A549 (cell line): ENCODE results near the gene TWIST2. TPM values are rescaled to one million over a fixed set of nuclear protein-coding genes. Genes with fewer than 3 reads are reported as not detected.

Experiments used
- ATAC-seq, 2 experiments: fragments of 200-7000 bp in 1 of 2; fragments of >200 bp in 1 of 2; cut with Nextera tagmentation in 1 of 2; cut with Tn5 transposase in 1 of 2; 3 replicates each; pipeline versions ENCODE4 v1.8.0 to v1.9.1; 2018 to 2020; ENCODE audit warnings: mild to moderate bottlenecking in 1 of 2, moderate library complexity in 1 of 2
- CTCF ChIA-PET: fragments of 300-600 bp; sonication (Branson Sonifier 250); formaldehyde crosslinking; extraction: SDS; loops from one replicate; lab custom pipeline; 2021; ENCODE audit warnings: antibody characterized with exemption, inconsistent platforms; lab: Yijun Ruan, JAX
- POLR2A ChIA-PET: fragments of 350-600 bp; formaldehyde crosslinking; extraction: SDS; loops from one replicate; lab custom pipeline; 2021; ENCODE audit warnings: antibody characterized with exemption, inconsistent platforms; lab: Yijun Ruan, JAX
- DNase-seq, 2 experiments: peaks; one replicate each; pipeline versions ENCODE4 v3.0.0 to v3.0.0-alpha.2; 2011 to 2016; ENCODE audit warnings: low read depth in 1 of 2, low spot score in 1 of 2
- FAIRE-seq: peaks from 2 replicates; lab custom pipeline; 2011; peaks lifted over from hg19 to GRCh38; lab: Jason Lieb, UNC
- H3K27ac ChIP-seq, 2 experiments: fragments of >200 bp; sonication (Bioruptor Twin); formaldehyde crosslinking; 3 replicates each; pipeline ENCODE4 v1.5.1; 2016 to 2017
- H3K4me1 ChIP-seq: fragments of >200 bp; sonication (Bioruptor Twin); formaldehyde crosslinking; 3 replicates; pipeline ENCODE4 v1.6.1; 2016
- H3K4me2 ChIP-seq: fragments of >200 bp; sonication (Bioruptor Twin); formaldehyde crosslinking; 3 replicates; pipeline ENCODE4 v1.6.1; 2016
- H3K4me3 ChIP-seq: fragments of >200 bp; sonication (Bioruptor Twin); formaldehyde crosslinking; 3 replicates; pipeline ENCODE4 v1.5.1; 2016
- H3K9me3 ChIP-seq: fragments of >200 bp; sonication (Bioruptor Twin); formaldehyde crosslinking; 3 replicates; pipeline ENCODE4 v1.6.1; 2016
- CBX2 ChIP-seq: fragments of 200-600 bp; sonication (generic); IDR thresholded peaks from 2 replicates; pipeline ENCODE4 v1.6.1; 2016; ENCODE audit warnings: low read depth, mild to moderate bottlenecking, borderline replicate concordance
- CHD4 ChIP-seq: fragments of 200-600 bp; sonication (generic); IDR thresholded peaks from 2 replicates; pipeline ENCODE4 v1.6.1; 2016; ENCODE audit warnings: antibody characterized with exemption, mild to moderate bottlenecking, borderline replicate concordance
- EP300 ChIP-seq, 2 experiments: fragments of >200 bp; sonication (Bioruptor Twin); formaldehyde crosslinking; IDR thresholded peaks; 2 replicates in 1 of 2; 3 replicates in 1 of 2; pipeline ENCODE4 v1.6.1; 2016 to 2017
- FOXS1 ChIP-seq: fragments of 250-450 bp; sonication (Bioruptor Pico); IDR thresholded peaks from 2 replicates; pipeline ENCODE4 v1.5.0; 2020; ENCODE audit warnings: mild to moderate bottlenecking, moderate library complexity
- GATA3 ChIP-seq: IDR thresholded peaks from 2 replicates; pipeline ENCODE4 v1.6.1; 2012; ENCODE audit warnings: borderline replicate concordance
- HDAC2 ChIP-seq: fragments of 200-600 bp; sonication (generic); IDR thresholded peaks from 2 replicates; pipeline ENCODE4 v1.6.1; 2016
- HEYL ChIP-seq: fragments of 250-450 bp; sonication (Bioruptor Pico); IDR thresholded peaks from 2 replicates; pipeline ENCODE4 v1.8.0; 2021; ENCODE audit warnings: mild to moderate bottlenecking, moderate library complexity
- JUN ChIP-seq, 2 experiments: fragments of >200 bp; sonication (Bioruptor Twin); formaldehyde crosslinking; IDR thresholded peaks; 2 replicates in 1 of 2; 3 replicates in 1 of 2; pipeline ENCODE4 v1.6.1; 2016 to 2017
- KDM1A ChIP-seq: fragments of 200-600 bp; sonication (generic); IDR thresholded peaks from 2 replicates; pipeline ENCODE4 v1.6.1; 2016; ENCODE audit warnings: low read depth, mild to moderate bottlenecking
- KDM5A ChIP-seq: fragments of 200-600 bp; sonication (generic); IDR thresholded peaks from 2 replicates; pipeline ENCODE4 v1.6.1; 2016; ENCODE audit warnings: antibody characterized with exemption, mild to moderate bottlenecking
- MAFK ChIP-seq: fragments of 450-650 bp; IDR thresholded peaks from 2 replicates; pipeline ENCODE4 v1.6.1; 2014; ENCODE audit not compliant: partially characterized antibody
- MAZ ChIP-seq: fragments of 150-350 bp; IDR thresholded peaks from 2 replicates; pipeline ENCODE4 v1.6.1; 2014; ENCODE audit warnings: antibody characterized with exemption, low read depth, low read length, borderline replicate concordance
- MYC ChIP-seq: IDR thresholded peaks from 2 replicates; pipeline ENCODE4 v1.6.1; 2012; ENCODE audit warnings: mild to moderate bottlenecking, inconsistent platforms, low read length, improper control_type of control experiment, borderline replicate concordance
- NPAS2 ChIP-seq: fragments of 250-450 bp; sonication (Bioruptor Pico); IDR thresholded peaks from 2 replicates; pipeline ENCODE4 v1.8.0; 2022; ENCODE audit warnings: mild to moderate bottlenecking, moderate library complexity, borderline replicate concordance
- PHF8 ChIP-seq: fragments of 200-600 bp; sonication (generic); IDR thresholded peaks from 2 replicates; pipeline ENCODE4 v1.6.1; 2016; ENCODE audit warnings: low read depth, mild to moderate bottlenecking, antibody characterized with exemption, moderate library complexity, borderline replicate concordance
- RAD21 ChIP-seq, 2 experiments: fragments of >200 bp in 1 of 2; sonication (Bioruptor Twin) in 1 of 2; formaldehyde crosslinking in 1 of 2; IDR thresholded peaks in 1 of 2; conservative IDR thresholded peaks in 1 of 2; 2 replicates in 1 of 2; 3 replicates in 1 of 2; pipeline ENCODE4 v1.6.1; 2012 to 2018; ENCODE audit warnings: inconsistent platforms in 1 of 2
- RARB ChIP-seq: fragments of 250-450 bp; sonication (Bioruptor Pico); IDR thresholded peaks from 2 replicates; pipeline ENCODE4 v1.8.0; 2021; ENCODE audit warnings: mild to moderate bottlenecking, moderate library complexity
- RCOR1 ChIP-seq: fragments of 150-350 bp; IDR thresholded peaks from 2 replicates; pipeline ENCODE4 v1.6.1; 2014; ENCODE audit warnings: antibody characterized with exemption, low read length, low read depth
- RNF2 ChIP-seq: fragments of 200-600 bp; sonication (generic); IDR thresholded peaks from 2 replicates; pipeline ENCODE4 v1.6.1; 2016; ENCODE audit warnings: low read depth, mild to moderate bottlenecking, antibody characterized with exemption, moderate library complexity, borderline replicate concordance
- SMC3 ChIP-seq: fragments of >200 bp; sonication (Bioruptor Twin); formaldehyde crosslinking; IDR thresholded peaks from 3 replicates; pipeline ENCODE4 v1.6.1; 2018; ENCODE audit warnings: inconsistent platforms
- ZC3H11A ChIP-seq: fragments of 450-650 bp; IDR thresholded peaks from 2 replicates; pipeline ENCODE4 v1.6.1; 2014; ENCODE audit warnings: antibody characterized with exemption, mild to moderate bottlenecking
- ZSCAN20 ChIP-seq: fragments of 250-450 bp; sonication (Bioruptor Pico); IDR thresholded peaks from 2 replicates; pipeline ENCODE4 v1.8.0; 2022; ENCODE audit warnings: mild to moderate bottlenecking, moderate library complexity
- WGBS: methylation state at CpG from one replicate; pipeline ENCODE4 v1.1.6; 2017; ENCODE audit errors: missing lambda C conversion rate; 5-methylcytosine and 5-hydroxymethylcytosine counted together
- polyA plus RNA-seq, 4 experiments: library from polyadenylated mRNA; depleted of rRNA in 3 of 4; stranded (reverse); fragments of >200 nt; fragmentation: RNase III in 1 of 4; extraction: RNeasy Plus Mini Kit Qiagen cat#74134 plus additional on column Dnase treatment in 1 of 4; gene quantifications; 2 replicates in 3 of 4; 3 replicates in 1 of 4; pipeline ENCODE4 v1.2.3, GENCODE V29; 2011 to 2017
- TF ChIP-seq, protein P1 (sequence below): IDR thresholded peaks from 2 replicates; pipeline ENCODE4 v1.6.1; 2012
- TF ChIP-seq, protein P2 (sequence below): fragments of 250-450 bp; sonication (Bioruptor Pico); IDR thresholded peaks from 2 replicates; pipeline ENCODE4 v1.5.0; 2021; ENCODE audit warnings: mild to moderate bottlenecking, moderate library complexity, borderline replicate concordance
- TF ChIP-seq, protein P3 (sequence below): fragments of >200 bp; sonication (Bioruptor Twin); formaldehyde crosslinking; IDR thresholded peaks from 3 replicates; pipeline ENCODE4 v1.5.1; 2016
- TF ChIP-seq, protein P4 (sequence below): fragments of 200-600 bp; sonication (generic); IDR thresholded peaks from 2 replicates; pipeline ENCODE4 v1.6.1; 2016; ENCODE audit warnings: antibody characterized with exemption, mild to moderate bottlenecking, moderate library complexity
- TF ChIP-seq, protein P5 (sequence below): fragments of 150-350 bp; IDR thresholded peaks from 2 replicates; pipeline ENCODE4 v1.6.1; 2014; ENCODE audit warnings: low read depth, mild to moderate bottlenecking, low read length

Gene TWIST2
- polyA plus RNA-seq, 2 of the 4 experiments (the other 2 are of a cell fraction) = 7.1 to 8.2 TPM

DNA sequence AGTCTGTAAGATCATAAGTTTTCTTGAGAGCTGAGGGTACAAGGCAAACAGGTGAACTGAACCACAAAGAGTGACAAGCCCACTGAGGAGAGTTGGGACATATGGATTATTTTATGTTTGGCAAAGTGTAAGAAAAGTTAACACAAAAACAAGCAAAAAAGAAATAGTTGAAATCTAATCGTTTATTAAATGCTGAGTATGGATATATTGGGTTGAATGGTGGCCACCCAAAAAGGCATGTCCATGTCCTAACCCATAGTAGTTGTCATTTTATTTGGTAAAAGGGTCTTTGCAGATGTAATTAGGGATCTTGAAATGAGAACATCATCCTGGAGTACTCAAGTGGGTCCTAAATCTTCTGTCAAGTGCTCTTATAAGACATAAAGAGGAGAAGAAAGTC, 24.9 kb upstream of the TWIST2 start:
- no peak overlapping the region for H3K27ac ChIP-seq
- ATAC-seq = no peak
- peaks cover 8% of the 10 kb centered on the region; the same call in 1 of the 3 replicates for H3K4me1 ChIP-seq

DNA sequence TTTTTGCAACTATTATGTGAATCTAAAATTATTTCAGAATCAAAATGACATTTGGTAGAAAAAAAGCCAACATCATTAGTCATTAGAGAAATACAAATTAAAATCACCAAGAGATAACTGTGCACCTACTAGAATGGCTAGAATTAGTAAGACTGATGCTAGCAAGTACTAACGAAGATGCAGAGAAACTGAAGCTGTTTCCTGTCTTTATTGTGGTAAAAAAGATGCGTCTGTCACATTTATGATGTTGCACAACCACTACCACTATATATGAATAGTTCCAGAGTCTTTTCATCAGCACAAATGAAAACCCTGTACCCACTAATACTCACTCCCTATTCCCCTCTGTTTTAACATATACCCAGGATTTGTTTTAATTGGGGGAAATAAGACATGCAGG, 16.7 kb upstream of the TWIST2 start:
- CTCF ChIA-PET = no interaction called here
- FAIRE-seq = no peak

More for the DNA sequence above, 24.9 kb upstream of the TWIST2 start:
- WGBS = 0% methylated on average over 1 of the region's 1 CpG
- CTCF ChIA-PET = no interaction called here
- Histone ChIP-seq H3K9me3 (peaks cover 30% of the 10 kb centered on the region), H3K4me2 (no peak overlapping the region), H3K4me3 (no peak overlapping the region)
- no peak for FAIRE-seq
- POLR2A ChIA-PET = no interaction called here
- no peak for DNase-seq
- TF ChIP-seq MAFK = peak; percentile 70
- TF ChIP-seq NPAS2 (CRISPR knock-in tag) = no peak

DNA sequence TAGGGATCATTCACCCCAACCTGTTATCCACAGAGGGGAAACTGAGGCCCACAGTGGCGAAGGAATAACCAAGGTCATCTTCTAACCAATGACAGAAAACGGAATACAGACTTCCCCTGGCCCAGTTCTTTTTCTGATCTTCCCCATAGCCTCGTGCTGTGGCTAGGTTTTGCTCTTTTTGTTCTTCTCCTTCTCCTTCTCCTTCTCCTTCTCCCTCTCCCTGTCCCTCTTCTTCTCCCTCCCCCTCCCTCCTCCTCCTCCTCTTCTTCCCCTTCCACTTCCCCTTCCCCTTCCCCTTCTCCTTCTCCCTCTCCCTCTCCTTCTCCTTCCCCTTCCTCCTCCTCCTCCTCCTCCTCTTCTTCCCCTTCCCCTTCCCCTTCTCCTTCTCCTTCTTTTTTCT, 12.9 kb upstream of the TWIST2 start:
- DNase-seq (no peak), FAIRE-seq (no peak), ATAC-seq (no peak)
- H3K27ac ChIP-seq = no peak overlapping the region
- no peaks in the 10 kb centered on the region for H3K4me1 ChIP-seq
- no peak overlapping the region for H3K4me3 ChIP-seq
- peaks cover 2% of the 10 kb centered on the region; the same call in 1 of the 3 replicates for H3K9me3 ChIP-seq
- ChIA-PET POLR2A (no interaction called here), CTCF (no interaction called here)
- WGBS = 40% methylated on average over 3 of the region's 3 CpGs
- H3K4me2 ChIP-seq = no peak overlapping the region
- no peak for TF ChIP-seq HDAC2
- TF ChIP-seq FOXS1 (CRISPR knock-in tag) = no peak
- TF ChIP-seq EP300 (IDR thresholded peaks at IDR 0.05) = no peak
- TF ChIP-seq RAD21 (conservative IDR thresholded peaks at IDR 0.05 in 1 of 2, IDR thresholded peaks at IDR 0.05 in 1 of 2) = no peak
- no peak for TF ChIP-seq SMC3
- TF ChIP-seq, protein P1, sequence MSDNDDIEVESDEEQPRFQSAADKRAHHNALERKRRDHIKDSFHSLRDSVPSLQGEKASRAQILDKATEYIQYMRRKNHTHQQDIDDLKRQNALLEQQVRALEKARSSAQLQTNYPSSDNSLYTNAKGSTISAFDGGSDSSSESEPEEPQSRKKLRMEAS = no peak
- TF ChIP-seq ZSCAN20 (CRISPR knock-in tag) = no peak
- no peak for TF ChIP-seq PHF8
- TF ChIP-seq, protein P2, sequence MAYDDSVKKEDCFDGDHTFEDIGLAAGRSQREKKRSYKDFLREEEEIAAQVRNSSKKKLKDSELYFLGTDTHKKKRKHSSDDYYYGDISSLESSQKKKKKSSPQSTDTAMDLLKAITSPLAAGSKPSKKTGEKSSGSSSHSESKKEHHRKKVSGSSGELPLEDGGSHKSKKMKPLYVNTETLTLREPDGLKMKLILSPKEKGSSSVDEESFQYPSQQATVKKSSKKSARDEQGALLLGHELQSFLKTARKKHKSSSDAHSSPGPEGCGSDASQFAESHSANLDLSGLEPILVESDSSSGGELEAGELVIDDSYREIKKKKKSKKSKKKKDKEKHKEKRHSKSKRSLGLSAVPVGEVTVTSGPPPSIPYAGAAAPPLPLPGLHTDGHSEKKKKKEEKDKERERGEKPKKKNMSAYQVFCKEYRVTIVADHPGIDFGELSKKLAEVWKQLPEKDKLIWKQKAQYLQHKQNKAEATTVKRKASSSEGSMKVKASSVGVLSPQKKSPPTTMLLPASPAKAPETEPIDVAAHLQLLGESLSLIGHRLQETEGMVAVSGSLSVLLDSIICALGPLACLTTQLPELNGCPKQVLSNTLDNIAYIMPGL (CRISPR knock-in tag) = no peak
- TF ChIP-seq RCOR1 = no peak
- TF ChIP-seq MYC = no peak
- TF ChIP-seq CHD4 = no peak
- TF ChIP-seq KDM1A = no peak
- TF ChIP-seq JUN (IDR thresholded peaks at IDR 0.05) = no peak
- no peak for TF ChIP-seq MAZ
- TF ChIP-seq KDM5A = no peak
- TF ChIP-seq RARB (CRISPR knock-in tag) = no peak
- TF ChIP-seq, protein P3, sequence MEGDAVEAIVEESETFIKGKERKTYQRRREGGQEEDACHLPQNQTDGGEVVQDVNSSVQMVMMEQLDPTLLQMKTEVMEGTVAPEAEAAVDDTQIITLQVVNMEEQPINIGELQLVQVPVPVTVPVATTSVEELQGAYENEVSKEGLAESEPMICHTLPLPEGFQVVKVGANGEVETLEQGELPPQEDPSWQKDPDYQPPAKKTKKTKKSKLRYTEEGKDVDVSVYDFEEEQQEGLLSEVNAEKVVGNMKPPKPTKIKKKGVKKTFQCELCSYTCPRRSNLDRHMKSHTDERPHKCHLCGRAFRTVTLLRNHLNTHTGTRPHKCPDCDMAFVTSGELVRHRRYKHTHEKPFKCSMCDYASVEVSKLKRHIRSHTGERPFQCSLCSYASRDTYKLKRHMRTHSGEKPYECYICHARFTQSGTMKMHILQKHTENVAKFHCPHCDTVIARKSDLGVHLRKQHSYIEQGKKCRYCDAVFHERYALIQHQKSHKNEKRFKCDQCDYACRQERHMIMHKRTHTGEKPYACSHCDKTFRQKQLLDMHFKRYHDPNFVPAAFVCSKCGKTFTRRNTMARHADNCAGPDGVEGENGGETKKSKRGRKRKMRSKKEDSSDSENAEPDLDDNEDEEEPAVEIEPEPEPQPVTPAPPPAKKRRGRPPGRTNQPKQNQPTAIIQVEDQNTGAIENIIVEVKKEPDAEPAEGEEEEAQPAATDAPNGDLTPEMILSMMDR = no peak

More for the DNA sequence above, 16.7 kb upstream of the TWIST2 start:
- Histone ChIP-seq H3K4me3 (no peak overlapping the region), H3K27ac (no peak overlapping the region), H3K9me3 (no peaks in the 10 kb centered on the region), H3K4me2 (no peak overlapping the region), H3K4me1 (no peaks in the 10 kb centered on the region)
- DNase-seq = no peak
- ATAC-seq = no peak
- TF ChIP-seq, protein P4, sequence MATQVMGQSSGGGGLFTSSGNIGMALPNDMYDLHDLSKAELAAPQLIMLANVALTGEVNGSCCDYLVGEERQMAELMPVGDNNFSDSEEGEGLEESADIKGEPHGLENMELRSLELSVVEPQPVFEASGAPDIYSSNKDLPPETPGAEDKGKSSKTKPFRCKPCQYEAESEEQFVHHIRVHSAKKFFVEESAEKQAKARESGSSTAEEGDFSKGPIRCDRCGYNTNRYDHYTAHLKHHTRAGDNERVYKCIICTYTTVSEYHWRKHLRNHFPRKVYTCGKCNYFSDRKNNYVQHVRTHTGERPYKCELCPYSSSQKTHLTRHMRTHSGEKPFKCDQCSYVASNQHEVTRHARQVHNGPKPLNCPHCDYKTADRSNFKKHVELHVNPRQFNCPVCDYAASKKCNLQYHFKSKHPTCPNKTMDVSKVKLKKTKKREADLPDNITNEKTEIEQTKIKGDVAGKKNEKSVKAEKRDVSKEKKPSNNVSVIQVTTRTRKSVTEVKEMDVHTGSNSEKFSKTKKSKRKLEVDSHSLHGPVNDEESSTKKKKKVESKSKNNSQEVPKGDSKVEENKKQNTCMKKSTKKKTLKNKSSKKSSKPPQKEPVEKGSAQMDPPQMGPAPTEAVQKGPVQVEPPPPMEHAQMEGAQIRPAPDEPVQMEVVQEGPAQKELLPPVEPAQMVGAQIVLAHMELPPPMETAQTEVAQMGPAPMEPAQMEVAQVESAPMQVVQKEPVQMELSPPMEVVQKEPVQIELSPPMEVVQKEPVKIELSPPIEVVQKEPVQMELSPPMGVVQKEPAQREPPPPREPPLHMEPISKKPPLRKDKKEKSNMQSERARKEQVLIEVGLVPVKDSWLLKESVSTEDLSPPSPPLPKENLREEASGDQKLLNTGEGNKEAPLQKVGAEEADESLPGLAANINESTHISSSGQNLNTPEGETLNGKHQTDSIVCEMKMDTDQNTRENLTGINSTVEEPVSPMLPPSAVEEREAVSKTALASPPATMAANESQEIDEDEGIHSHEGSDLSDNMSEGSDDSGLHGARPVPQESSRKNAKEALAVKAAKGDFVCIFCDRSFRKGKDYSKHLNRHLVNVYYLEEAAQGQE = no peak
- TF ChIP-seq RAD21 (conservative IDR thresholded peaks at IDR 0.05 in 1 of 2, IDR thresholded peaks at IDR 0.05 in 1 of 2) = no peak
- TF ChIP-seq RNF2 = no peak
- TF ChIP-seq CBX2 = no peak
- no peak for TF ChIP-seq GATA3
- TF ChIP-seq, protein P5, sequence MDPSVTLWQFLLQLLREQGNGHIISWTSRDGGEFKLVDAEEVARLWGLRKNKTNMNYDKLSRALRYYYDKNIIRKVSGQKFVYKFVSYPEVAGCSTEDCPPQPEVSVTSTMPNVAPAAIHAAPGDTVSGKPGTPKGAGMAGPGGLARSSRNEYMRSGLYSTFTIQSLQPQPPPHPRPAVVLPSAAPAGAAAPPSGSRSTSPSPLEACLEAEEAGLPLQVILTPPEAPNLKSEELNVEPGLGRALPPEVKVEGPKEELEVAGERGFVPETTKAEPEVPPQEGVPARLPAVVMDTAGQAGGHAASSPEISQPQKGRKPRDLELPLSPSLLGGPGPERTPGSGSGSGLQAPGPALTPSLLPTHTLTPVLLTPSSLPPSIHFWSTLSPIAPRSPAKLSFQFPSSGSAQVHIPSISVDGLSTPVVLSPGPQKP = no peak
- TF ChIP-seq HEYL (CRISPR knock-in tag) = no peak
- no peak for TF ChIP-seq ZC3H11A
- 31% methylated on average over 2 of the region's 2 CpGs for WGBS
- POLR2A ChIA-PET = no interaction called here
